WTC11 (cell line): ENCODE results near the gene RHPN2. TPM values are rescaled to one million over a fixed set of nuclear protein-coding genes. Genes with fewer than 3 reads are reported as not detected.
"Not testable (repeated sequence)": the region's sequence is repeated elsewhere in the genome, so short reads cannot be mapped to it uniquely, and the experiment has no call there.

ENCODE experiments used
- ATAC-seq: fragments of 200-7000 bp; cut with Tn5 transposase; 2 replicates; pipeline ENCODE4 v1.10.0; 2021; ENCODE audit warnings: mild to moderate bottlenecking, moderate library complexity
- CTCF ChIA-PET: fragments of 300-600 bp; sonication (Branson Sonifier 250); formaldehyde crosslinking; loops from one replicate; lab custom pipeline; 2021; ENCODE audit warnings: antibody characterized with exemption; lab: Charles Lee
- POLR2A ChIA-PET: fragments of 350-600 bp; sonication (Branson Sonifier 250); formaldehyde crosslinking; loops from one replicate; lab custom pipeline; 2021; ENCODE audit warnings: antibody characterized with exemption; lab: Charles Lee
- DNase-seq: peaks from one replicate; pipeline ENCODE4 v3.0.0; 2021; ENCODE audit warnings: low spot score
- H3K27ac Mint-ChIP-seq: 2 replicates; pipeline ENCODE4 v1.8.0; 2021; ENCODE audit warnings: mixed read lengths
- H3K27me3 Mint-ChIP-seq: 2 replicates; pipeline ENCODE4 v1.8.0; 2021; ENCODE audit warnings: low read depth, mild to moderate bottlenecking, moderate library complexity, mixed read lengths
- H3K36me3 Mint-ChIP-seq: 2 replicates; pipeline ENCODE4 v1.8.0; 2021; ENCODE audit warnings: mixed read lengths
- H3K4me1 Mint-ChIP-seq: 2 replicates; pipeline ENCODE4 v1.8.0; 2022; ENCODE audit warnings: mixed read lengths
- H3K4me3 Mint-ChIP-seq: 2 replicates; pipeline ENCODE4 v1.8.0; 2021; ENCODE audit warnings: mild to moderate bottlenecking, moderate library complexity, mixed read lengths
- H3K9me3 Mint-ChIP-seq: 2 replicates; pipeline ENCODE4 v1.8.0; 2021; ENCODE audit warnings: mixed read lengths
- CBFB ChIP-seq: sonication (generic); formaldehyde crosslinking; IDR thresholded peaks from 2 replicates; pipeline ENCODE4 v1.8.1; 2022; ENCODE audit warnings: mild to moderate bottlenecking, low read depth, missing genetic modification reagents
- CREM ChIP-seq: sonication (generic); formaldehyde crosslinking; IDR thresholded peaks from 2 replicates; pipeline ENCODE4 v1.8.1; 2022; ENCODE audit warnings: mild to moderate bottlenecking, missing genetic modification reagents, moderate library complexity
- FOXJ3 ChIP-seq: sonication (generic); formaldehyde crosslinking; IDR thresholded peaks from 2 replicates; pipeline ENCODE4 v1.9.0; 2021; ENCODE audit warnings: missing genetic modification reagents, mild to moderate bottlenecking, borderline replicate concordance
- GABPB1 ChIP-seq: sonication (generic); formaldehyde crosslinking; IDR thresholded peaks from 2 replicates; pipeline ENCODE4 v1.8.1; 2023; ENCODE audit warnings: mild to moderate bottlenecking, missing genetic modification reagents
- JUN ChIP-seq: sonication (generic); formaldehyde crosslinking; IDR thresholded peaks from 2 replicates; pipeline ENCODE4 v1.8.0; 2023; ENCODE audit warnings: mild to moderate bottlenecking, missing genetic modification reagents
- SP1 ChIP-seq: sonication (generic); formaldehyde crosslinking; conservative IDR thresholded peaks from 2 replicates; pipeline ENCODE4 v1.8.1; 2022; ENCODE audit warnings: missing genetic modification reagents
- ZBTB21 ChIP-seq: sonication (generic); formaldehyde crosslinking; IDR thresholded peaks from 2 replicates; pipeline ENCODE4 v1.8.1; 2023; ENCODE audit warnings: mild to moderate bottlenecking, missing genetic modification reagents, borderline replicate concordance
- ZNF416 ChIP-seq: fragments of 250-450 bp; sonication (Bioruptor Pico); IDR thresholded peaks from 2 replicates; pipeline ENCODE4 v1.9.0; 2021; ENCODE audit warnings: mild to moderate bottlenecking, inconsistent platforms
- ZNF423 ChIP-seq: fragments of 250-450 bp; sonication (Bioruptor Pico); IDR thresholded peaks from 2 replicates; pipeline ENCODE4 v2.1.2; 2022; ENCODE audit warnings: mild to moderate bottlenecking, moderate library complexity
- total RNA-seq: library from RNA; stranded (reverse); gene quantifications from 3 replicates; pipeline ENCODE4 v1.2.3, GENCODE V29; 2021
- TF ChIP-seq, protein P1 (sequence below): sonication (generic); formaldehyde crosslinking; IDR thresholded peaks from 2 replicates; pipeline ENCODE4 v1.8.0; 2022; ENCODE audit warnings: mild to moderate bottlenecking, missing genetic modification reagents
- TF ChIP-seq, protein P2 (sequence below): fragments of 250-450 bp; sonication (Bioruptor Pico); IDR thresholded peaks from 2 replicates; pipeline ENCODE4 v1.9.0; 2021; ENCODE audit warnings: mild to moderate bottlenecking, borderline replicate concordance
- TF ChIP-seq, protein P3 (sequence below): sonication (generic); formaldehyde crosslinking; IDR thresholded peaks from 2 replicates; pipeline ENCODE4 v1.8.0; 2022; ENCODE audit warnings: mild to moderate bottlenecking, missing genetic modification reagents
- TF ChIP-seq, protein P4 (sequence below): sonication (generic); formaldehyde crosslinking; conservative IDR thresholded peaks from 2 replicates; pipeline ENCODE4 v1.8.1; 2023; ENCODE audit warnings: mild to moderate bottlenecking, low read depth, missing genetic modification reagents, moderate library complexity

RHPN2 gene
- total RNA-seq, 1 experiment from 2014 or later, result 21.1 TPM

DNA sequence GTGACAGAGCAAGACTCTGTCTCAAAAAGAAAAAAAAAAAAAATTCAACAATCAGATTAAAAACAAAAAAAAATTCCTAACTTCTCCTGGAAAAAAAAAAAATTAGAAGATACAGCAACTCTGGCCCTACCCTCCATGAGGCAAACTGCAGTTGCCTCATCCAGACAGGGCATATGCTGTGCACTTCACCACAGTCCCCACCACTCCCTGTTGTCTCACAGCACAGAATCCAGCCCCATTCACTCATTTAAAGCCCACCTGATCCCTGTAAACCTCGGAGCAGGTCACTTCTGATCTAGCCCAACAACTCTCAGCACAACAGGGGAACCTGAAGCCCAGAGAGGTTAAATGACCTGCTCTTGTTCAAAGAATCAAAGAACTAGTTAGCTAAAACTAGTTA, 24.9 kb downstream of the RHPN2 start (continued):
- TF ChIP-seq ZNF416 (CRISPR knock-in tag), result no peak
- TF ChIP-seq CREM (CRISPR knock-in tag), result no peak
- TF ChIP-seq ZNF423, result no peak
- TF ChIP-seq, protein P1, sequence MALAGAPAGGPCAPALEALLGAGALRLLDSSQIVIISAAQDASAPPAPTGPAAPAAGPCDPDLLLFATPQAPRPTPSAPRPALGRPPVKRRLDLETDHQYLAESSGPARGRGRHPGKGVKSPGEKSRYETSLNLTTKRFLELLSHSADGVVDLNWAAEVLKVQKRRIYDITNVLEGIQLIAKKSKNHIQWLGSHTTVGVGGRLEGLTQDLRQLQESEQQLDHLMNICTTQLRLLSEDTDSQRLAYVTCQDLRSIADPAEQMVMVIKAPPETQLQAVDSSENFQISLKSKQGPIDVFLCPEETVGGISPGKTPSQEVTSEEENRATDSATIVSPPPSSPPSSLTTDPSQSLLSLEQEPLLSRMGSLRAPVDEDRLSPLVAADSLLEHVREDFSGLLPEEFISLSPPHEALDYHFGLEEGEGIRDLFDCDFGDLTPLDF (CRISPR knock-in tag), result no peak
- TF ChIP-seq, all 79 proteins: peak for 0

DNA sequence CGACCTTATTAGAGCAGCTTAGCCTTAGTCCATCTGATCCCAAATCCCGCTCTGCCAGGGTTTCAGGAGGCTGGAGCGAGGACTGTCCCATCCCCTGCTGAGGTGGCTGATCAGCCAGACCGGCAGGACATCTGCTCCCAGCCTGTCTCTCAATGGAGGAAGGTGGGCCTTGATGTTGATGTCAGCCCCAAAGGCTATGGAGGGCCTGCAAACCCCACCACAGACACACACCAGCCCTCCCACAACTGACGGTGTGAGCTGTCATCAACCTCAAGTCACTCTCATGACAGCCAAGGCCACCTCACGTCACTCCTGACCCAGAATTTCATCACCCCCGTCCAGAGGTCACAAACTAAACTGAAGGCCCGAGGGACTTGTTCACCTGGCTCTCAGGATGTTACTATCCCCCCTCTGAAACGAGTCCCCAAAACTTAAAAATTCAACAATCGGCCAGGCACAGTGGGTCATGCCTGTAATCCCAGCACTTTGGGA, 25.5 kb downstream of the RHPN2 start:
- Mint-ChIP-seq H3K27me3 (no peaks in the 10 kb centered on the region), H3K36me3 (peaks cover 27% of the 10 kb centered on the region), H3K27ac (peak overlapping the region; percentile 93), H3K4me3 (no peak overlapping the region), H3K4me1 (peaks cover 12% of the 10 kb centered on the region), H3K9me3 (peaks cover 8% of the 10 kb centered on the region)
- POLR2A ChIA-PET, result interaction anchor here (0.6 kb wide), 1 partner anchor 470 kb away, joined by 4 read pairs; no protein-coding TSS in a partner anchor
- no peak for TF ChIP-seq ZBTB21 (CRISPR knock-in tag)
- peak; percentile 86 for TF ChIP-seq GABPB1 (CRISPR knock-in tag)
- DNase-seq, result no peak
- CTCF ChIA-PET, result interaction anchor here (0.7 kb wide), 1 partner anchor 322 kb away, joined by 4 read pairs; no protein-coding TSS in a partner anchor
- no peak for ATAC-seq

DNA sequence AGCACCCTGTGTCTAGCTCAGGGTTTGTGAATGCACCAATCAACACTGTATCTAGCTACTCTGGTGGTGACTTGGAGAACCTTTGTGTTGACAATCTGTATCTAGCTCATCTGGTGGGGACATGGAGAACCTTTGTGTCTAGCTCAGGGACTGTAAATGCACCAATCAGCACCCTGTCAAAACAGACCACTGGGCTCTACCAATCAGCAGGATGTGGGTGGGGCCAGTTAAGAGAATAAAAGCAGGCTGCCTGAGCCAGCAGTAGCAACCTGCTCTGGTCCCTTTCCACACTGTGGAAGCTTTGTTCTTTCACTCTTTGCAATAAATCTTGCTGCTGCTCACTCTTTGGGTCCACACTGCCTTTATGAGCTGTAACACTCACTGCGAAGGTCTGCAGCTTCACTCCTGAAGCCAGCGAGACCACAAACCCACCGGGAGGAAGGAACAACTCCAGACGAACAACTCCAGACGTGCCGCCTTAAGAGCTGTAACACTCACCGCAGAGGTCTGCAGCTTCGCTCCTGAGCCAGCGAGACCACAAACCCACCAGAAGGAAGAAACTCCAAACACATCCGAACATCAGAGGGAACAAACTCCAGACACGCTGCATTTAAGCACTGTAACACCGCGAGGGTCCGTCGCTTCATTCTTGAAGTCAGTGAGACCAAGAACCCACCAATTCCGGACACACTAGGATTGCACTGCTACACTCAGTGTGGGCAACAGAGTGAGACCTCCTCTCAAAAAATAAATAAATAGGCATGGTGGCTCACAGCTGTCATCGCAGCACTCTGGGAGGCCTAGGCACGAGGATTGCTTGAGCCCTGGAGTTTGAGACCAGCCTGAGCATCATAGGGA, 27.3 kb downstream of the RHPN2 start:
- H3K4me3 Mint-ChIP-seq, ATAC-seq, POLR2A ChIA-PET, H3K27me3 Mint-ChIP-seq, DNase-seq, CTCF ChIA-PET: not testable (repeated sequence)
- H3K9me3 Mint-ChIP-seq, result peaks cover 12% of the 10 kb centered on the region
- H3K4me1 Mint-ChIP-seq, result peaks cover 20% of the 10 kb centered on the region
- H3K36me3 Mint-ChIP-seq, result peaks cover 32% of the 10 kb centered on the region
- H3K27ac Mint-ChIP-seq, result peak overlapping the region; percentile 38

DNA sequence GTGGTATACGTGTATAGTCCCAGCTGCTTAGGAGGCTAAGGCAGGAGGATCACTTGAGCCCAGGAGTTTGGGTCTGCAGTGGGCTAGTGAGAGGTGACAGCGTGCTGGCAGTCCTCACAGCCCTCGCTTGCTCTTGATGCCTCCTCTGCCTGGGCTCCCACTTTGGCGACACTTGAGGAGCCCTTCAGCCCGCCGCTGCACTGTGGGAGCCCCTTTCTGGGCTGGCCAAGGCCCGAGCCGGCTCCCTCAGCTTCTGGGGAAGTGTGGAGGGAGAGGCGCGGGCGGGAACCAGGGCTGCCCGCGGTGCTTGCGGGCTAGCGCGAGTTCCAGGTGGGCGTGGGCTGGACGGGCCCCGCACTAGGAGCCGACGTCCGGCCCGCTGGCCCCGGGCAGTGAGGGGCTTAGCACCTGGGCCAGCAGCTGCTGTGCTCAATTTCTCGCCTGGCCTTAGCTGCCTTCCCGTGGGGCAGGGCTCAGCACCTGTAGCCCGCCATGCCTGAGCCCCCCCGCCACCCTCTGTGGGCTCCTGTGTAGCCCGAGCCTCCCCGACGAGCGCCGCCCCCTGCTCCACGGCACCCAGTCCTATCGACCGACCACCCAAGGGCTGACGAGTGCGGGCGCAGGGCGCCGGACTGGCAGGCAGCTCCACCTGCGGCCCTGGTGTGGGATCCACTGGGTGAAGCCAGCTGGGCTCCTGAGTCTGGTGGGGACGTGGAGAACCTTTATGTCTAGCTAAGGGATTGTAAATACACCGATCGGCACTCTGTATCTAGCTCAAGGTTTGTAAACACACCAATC, 28.1 kb downstream of the RHPN2 start:
- H3K36me3 Mint-ChIP-seq, result peaks cover 32% of the 10 kb centered on the region
- H3K4me3 Mint-ChIP-seq, H3K27ac Mint-ChIP-seq, ATAC-seq, DNase-seq, H3K27me3 Mint-ChIP-seq, POLR2A ChIA-PET: not testable (repeated sequence)
- CTCF ChIA-PET, result interaction anchor here (2.0 kb wide), 1 partner anchor 14 kb away, joined by 5 read pairs; no protein-coding TSS in a partner anchor
- peaks cover 21% of the 10 kb centered on the region for H3K4me1 Mint-ChIP-seq
- H3K9me3 Mint-ChIP-seq, result peaks cover 12% of the 10 kb centered on the region

DNA sequence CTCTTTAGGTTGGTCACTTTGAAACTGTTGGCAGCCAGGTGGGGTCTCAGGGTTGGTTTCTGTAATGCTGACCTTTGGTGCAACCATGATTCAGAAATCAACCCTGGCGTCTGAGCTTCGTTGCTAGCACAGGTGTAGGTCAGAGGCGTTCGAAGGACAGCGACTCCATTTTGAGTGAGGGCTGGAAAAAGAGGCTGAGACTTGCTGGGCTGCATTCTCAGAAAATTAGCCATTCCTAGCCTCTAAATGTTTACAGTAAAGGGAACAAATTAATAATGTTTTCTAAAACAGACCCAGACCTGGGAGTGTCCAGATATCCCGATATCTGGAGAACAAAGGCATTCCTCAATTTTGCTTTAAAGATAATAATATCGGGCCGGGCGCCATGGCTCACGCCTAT, 29.2 kb downstream of the RHPN2 start:
- Mint-ChIP-seq H3K4me3 (no peak overlapping the region), H3K27ac (no peak overlapping the region), H3K4me1 (peaks cover 13% of the 10 kb centered on the region), H3K36me3 (peaks cover 43% of the 10 kb centered on the region), H3K9me3 (peaks cover 15% of the 10 kb centered on the region), H3K27me3 (no peaks in the 10 kb centered on the region)
- ATAC-seq, result no peak
- ChIA-PET POLR2A (interaction anchor here (1.1 kb wide), 1 partner anchor 13 kb away, joined by 3 read pairs; no protein-coding TSS in a partner anchor), CTCF (interaction anchor here (2.0 kb wide), 1 partner anchor 13 kb away, joined by 5 read pairs; no protein-coding TSS in a partner anchor)
- no peak for DNase-seq
- TF ChIP-seq FOXJ3 (CRISPR knock-in tag) (no peak), JUN (CRISPR knock-in tag) (no peak), SP1 (CRISPR knock-in tag) (no peak), CBFB (CRISPR knock-in tag) (no peak)
- TF ChIP-seq, protein P2, sequence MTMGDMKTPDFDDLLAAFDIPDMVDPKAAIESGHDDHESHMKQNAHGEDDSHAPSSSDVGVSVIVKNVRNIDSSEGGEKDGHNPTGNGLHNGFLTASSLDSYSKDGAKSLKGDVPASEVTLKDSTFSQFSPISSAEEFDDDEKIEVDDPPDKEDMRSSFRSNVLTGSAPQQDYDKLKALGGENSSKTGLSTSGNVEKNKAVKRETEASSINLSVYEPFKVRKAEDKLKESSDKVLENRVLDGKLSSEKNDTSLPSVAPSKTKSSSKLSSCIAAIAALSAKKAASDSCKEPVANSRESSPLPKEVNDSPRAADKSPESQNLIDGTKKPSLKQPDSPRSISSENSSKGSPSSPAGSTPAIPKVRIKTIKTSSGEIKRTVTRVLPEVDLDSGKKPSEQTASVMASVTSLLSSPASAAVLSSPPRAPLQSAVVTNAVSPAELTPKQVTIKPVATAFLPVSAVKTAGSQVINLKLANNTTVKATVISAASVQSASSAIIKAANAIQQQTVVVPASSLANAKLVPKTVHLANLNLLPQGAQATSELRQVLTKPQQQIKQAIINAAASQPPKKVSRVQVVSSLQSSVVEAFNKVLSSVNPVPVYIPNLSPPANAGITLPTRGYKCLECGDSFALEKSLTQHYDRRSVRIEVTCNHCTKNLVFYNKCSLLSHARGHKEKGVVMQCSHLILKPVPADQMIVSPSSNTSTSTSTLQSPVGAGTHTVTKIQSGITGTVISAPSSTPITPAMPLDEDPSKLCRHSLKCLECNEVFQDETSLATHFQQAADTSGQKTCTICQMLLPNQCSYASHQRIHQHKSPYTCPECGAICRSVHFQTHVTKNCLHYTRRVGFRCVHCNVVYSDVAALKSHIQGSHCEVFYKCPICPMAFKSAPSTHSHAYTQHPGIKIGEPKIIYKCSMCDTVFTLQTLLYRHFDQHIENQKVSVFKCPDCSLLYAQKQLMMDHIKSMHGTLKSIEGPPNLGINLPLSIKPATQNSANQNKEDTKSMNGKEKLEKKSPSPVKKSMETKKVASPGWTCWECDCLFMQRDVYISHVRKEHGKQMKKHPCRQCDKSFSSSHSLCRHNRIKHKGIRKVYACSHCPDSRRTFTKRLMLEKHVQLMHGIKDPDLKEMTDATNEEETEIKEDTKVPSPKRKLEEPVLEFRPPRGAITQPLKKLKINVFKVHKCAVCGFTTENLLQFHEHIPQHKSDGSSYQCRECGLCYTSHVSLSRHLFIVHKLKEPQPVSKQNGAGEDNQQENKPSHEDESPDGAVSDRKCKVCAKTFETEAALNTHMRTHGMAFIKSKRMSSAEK, result no peak
- TF ChIP-seq, protein P3, sequence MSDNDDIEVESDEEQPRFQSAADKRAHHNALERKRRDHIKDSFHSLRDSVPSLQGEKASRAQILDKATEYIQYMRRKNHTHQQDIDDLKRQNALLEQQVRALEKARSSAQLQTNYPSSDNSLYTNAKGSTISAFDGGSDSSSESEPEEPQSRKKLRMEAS (CRISPR knock-in tag), result no peak
- TF ChIP-seq, protein P4, sequence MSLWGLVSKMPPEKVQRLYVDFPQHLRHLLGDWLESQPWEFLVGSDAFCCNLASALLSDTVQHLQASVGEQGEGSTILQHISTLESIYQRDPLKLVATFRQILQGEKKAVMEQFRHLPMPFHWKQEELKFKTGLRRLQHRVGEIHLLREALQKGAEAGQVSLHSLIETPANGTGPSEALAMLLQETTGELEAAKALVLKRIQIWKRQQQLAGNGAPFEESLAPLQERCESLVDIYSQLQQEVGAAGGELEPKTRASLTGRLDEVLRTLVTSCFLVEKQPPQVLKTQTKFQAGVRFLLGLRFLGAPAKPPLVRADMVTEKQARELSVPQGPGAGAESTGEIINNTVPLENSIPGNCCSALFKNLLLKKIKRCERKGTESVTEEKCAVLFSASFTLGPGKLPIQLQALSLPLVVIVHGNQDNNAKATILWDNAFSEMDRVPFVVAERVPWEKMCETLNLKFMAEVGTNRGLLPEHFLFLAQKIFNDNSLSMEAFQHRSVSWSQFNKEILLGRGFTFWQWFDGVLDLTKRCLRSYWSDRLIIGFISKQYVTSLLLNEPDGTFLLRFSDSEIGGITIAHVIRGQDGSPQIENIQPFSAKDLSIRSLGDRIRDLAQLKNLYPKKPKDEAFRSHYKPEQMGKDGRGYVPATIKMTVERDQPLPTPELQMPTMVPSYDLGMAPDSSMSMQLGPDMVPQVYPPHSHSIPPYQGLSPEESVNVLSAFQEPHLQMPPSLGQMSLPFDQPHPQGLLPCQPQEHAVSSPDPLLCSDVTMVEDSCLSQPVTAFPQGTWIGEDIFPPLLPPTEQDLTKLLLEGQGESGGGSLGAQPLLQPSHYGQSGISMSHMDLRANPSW (CRISPR knock-in tag), result no peak
- TF ChIP-seq, protein P1 (CRISPR knock-in tag), result no peak
